Fibroblast of peridontal ligament (primary cell): ENCODE data around the gene PWWP2A.
"Not testable (repeated sequence)": the region's sequence is repeated elsewhere in the genome, so short reads cannot be mapped to it uniquely, and the experiment has no call there.

Experiments used
- DNase-seq: peaks from one replicate; pipeline ENCODE4 v3.0.0-alpha.2; 2010; ENCODE audit errors: extremely low read depth

Gene PWWP2A

GRCh38 chr5:160119142-160119904 is at the start of gene PWWP2A:
Gene PWWP2A (minus strand): TSS chr5:160119450. CDS start chr5:160119388, 62 bp downstream.
- peak; percentile 100 for DNase-seq

- DNase-seq: no peak
Observed at GRCh38 chr5:160167624-160168165, 48.4 kb upstream of the PWWP2A start.

- no peak for DNase-seq
Observed at GRCh38 chr5:160166973-160167623, 47.8 kb upstream of the PWWP2A start.

GRCh38 chr5:160166069-160166972 is 47.1 kb upstream of the PWWP2A start:
- DNase-seq: no peak

GRCh38 chr5:160165137-160166068 is 46.2 kb upstream of the PWWP2A start:
- DNase-seq: peak; percentile 99

- no peak for DNase-seq
Observed at GRCh38 chr5:160162910-160163309, 43.7 kb upstream of the PWWP2A start.

- no peak for DNase-seq
Observed at GRCh38 chr5:160161626-160162025, 42.4 kb upstream of the PWWP2A start.

GRCh38 chr5:160160875-160161274 is 41.6 kb upstream of the PWWP2A start:
- peak; percentile 25 for DNase-seq

- peak; percentile 57 for DNase-seq
Observed at GRCh38 chr5:160159991-160160792, 40.9 kb upstream of the PWWP2A start.

- no peak for DNase-seq
Observed at GRCh38 chr5:160158087-160158486, 38.8 kb upstream of the PWWP2A start.

- DNase-seq: no peak
Observed at GRCh38 chr5:160155017-160155750, 35.9 kb upstream of the PWWP2A start.

GRCh38 chr5:160152901-160153300 is 33.7 kb upstream of the PWWP2A start:
- DNase-seq: no peak

GRCh38 chr5:160152287-160152686 is 33.0 kb upstream of the PWWP2A start:
- no peak for DNase-seq

GRCh38 chr5:160151017-160151416 is 31.8 kb upstream of the PWWP2A start:
- DNase-seq: no peak

GRCh38 chr5:160150381-160150780 is 31.1 kb upstream of the PWWP2A start:
- DNase-seq: no peak

GRCh38 chr5:160144436-160144835 is 25.2 kb upstream of the PWWP2A start:
- not testable (repeated sequence) for DNase-seq

GRCh38 chr5:160134332-160134731 is 15.1 kb upstream of the PWWP2A start:
- DNase-seq: no peak

- DNase-seq: no peak
Observed at GRCh38 chr5:160133918-160134304, 14.7 kb upstream of the PWWP2A start.
